Adrenal gland (tissue), 5 donors: ENCODE data around the gene TEX22.

Experiments
- CTCF ChIP-seq, 6 experiments: fragments of 450-650 bp in 4 of 6; fragments of 200-600 bp in 2 of 6; sonication (generic) in 1 of 6; IDR thresholded peaks; 1 replicate in 5 of 6; 2 replicates in 1 of 6; pipeline versions ENCODE4 v1.5.1 to v1.8.0; 2016 to 2021; ENCODE audit warnings: antibody characterized with exemption in 6 of 6, mild to moderate bottlenecking in 2 of 6, moderate library complexity in 1 of 6
- POLR2A ChIP-seq, 2 donors: fragments of 450-650 bp; IDR thresholded peaks; one replicate each; pipeline ENCODE4 v1.6.1; 2017; ENCODE audit warnings: antibody characterized with exemption in 2 of 2, mild to moderate bottlenecking in 2 of 2, moderate library complexity in 1 of 2
- donor health status: DM: no; HTN: no; CAD: no.

GRCh38 chr14:105376521-105377440, 21.6 kb upstream of the TEX22 start:
- no peak for TF ChIP-seq CTCF (IDR thresholded peaks at IDR 0.05)
- TF ChIP-seq POLR2A (IDR thresholded peaks at IDR 0.05) = no peak
